Thoracic aorta (tissue), 2 donors: ENCODE results near the gene ZNF135. TPM values are rescaled to one million over a fixed set of nuclear protein-coding genes. Genes with fewer than 3 reads are reported as not detected.

ENCODE experiments used
- ATAC-seq: fragments of 150-250 bp; one replicate; pipeline ENCODE4 v1.8.0; 2017; ENCODE audit warnings: low read depth; ENCODE audit not compliant: insufficient number of reproducible peaks, low FRiP score
- DNase-seq: peaks from one replicate; pipeline ENCODE4 v3.0.0-alpha.2; 2020; ENCODE audit warnings: low spot score
- H3K27ac ChIP-seq, 2 donors: fragments of 200-600 bp; sonication (generic); 1 replicate in 1 of 2; 2 replicates in 1 of 2; pipeline ENCODE4 v1.5.1; 2016; ENCODE audit warnings: mild to moderate bottlenecking in 2 of 2, moderate library complexity in 2 of 2
- H3K27me3 ChIP-seq: fragments of 200-600 bp; sonication (generic); replicated peaks from 2 replicates; pipeline ENCODE4 v1.6.0; 2016; ENCODE audit warnings: mild to moderate bottlenecking; ENCODE audit not compliant: insufficient read depth
- H3K36me3 ChIP-seq: fragments of 200-600 bp; sonication (generic); one replicate; pipeline ENCODE4 v1.5.1; 2016
- H3K4me1 ChIP-seq, 2 donors: fragments of 200-600 bp; sonication (generic); 1 replicate in 1 of 2; 2 replicates in 1 of 2; pipeline versions ENCODE4 v1.5.1 to v1.6.0; 2016; ENCODE audit warnings: low read depth in 2 of 2, mild to moderate bottlenecking in 1 of 2; ENCODE audit not compliant: control insufficient read depth in 1 of 2
- H3K4me3 ChIP-seq: fragments of 200-600 bp; sonication (generic); 2 replicates; pipeline ENCODE4 v1.5.1; 2016; ENCODE audit warnings: mild to moderate bottlenecking
- H3K9me3 ChIP-seq: fragments of 200-600 bp; sonication (generic); 2 replicates; pipeline ENCODE4 v1.5.1; 2016
- CTCF ChIP-seq: fragments of 200-600 bp; sonication (generic); IDR thresholded peaks from one replicate; pipeline ENCODE4 v1.5.1; 2019; ENCODE audit warnings: antibody characterized with exemption
- total RNA-seq, 2 donors: library from RNA; depleted of rRNA; stranded (reverse); fragments of >200 nt; gene quantifications; one replicate each; pipeline versions ENCODE4 v1.1.0 to v1.2.3, GENCODE V29; 2016

Gene ZNF135
- total RNA-seq, 2 donors from 2014 or later = 7.6 to 9.5 TPM

GRCh38 chr19:58093071-58093470, 34.0 kb downstream of the ZNF135 start:
- Histone ChIP-seq H3K9me3 (peaks cover 10% of the 10 kb centered on the region), H3K27me3 (no peaks in the 10 kb centered on the region), H3K27ac (no peak overlapping the region), H3K36me3 (peaks cover 10% of the 10 kb centered on the region), H3K4me3 (no peak overlapping the region), H3K4me1 (peaks cover 7 to 8% of the 10 kb centered on the region in 2 donors)
- no peak for DNase-seq
- no peak for ATAC-seq
- no peak for TF ChIP-seq CTCF

- TF ChIP-seq CTCF = no peak
- Histone ChIP-seq H3K36me3 (peaks cover 3% of the 10 kb centered on the region), H3K9me3 (peaks cover 6% of the 10 kb centered on the region), H3K4me1 (peaks cover 7 to 12% of the 10 kb centered on the region in 2 donors), H3K27ac (no peak overlapping the region), H3K27me3 (no peaks in the 10 kb centered on the region), H3K4me3 (no peak overlapping the region)
- ATAC-seq (no peak), DNase-seq (no peak)
Observed at GRCh38 chr19:58095328-58095727, 36.2 kb downstream of the ZNF135 start.

DNA sequence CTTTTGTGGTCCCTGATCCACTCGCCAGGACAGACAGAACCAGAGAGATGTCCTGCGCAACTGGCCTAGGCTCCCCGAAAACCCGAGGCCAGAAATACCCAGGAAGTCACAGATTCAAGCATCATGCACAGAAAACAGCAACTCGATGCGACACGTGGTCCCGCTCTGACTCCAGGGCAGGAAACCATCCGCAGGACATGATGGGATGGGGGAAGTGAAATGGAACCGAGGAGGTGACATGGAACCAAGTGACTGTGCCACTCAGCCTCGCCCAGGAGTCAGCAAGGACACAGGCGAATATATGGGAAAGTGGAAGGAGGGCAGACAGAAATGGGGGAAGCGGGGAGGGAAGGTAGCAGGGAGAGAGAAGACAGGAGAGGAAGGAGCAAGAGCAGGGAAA, 37.8 kb downstream of the ZNF135 start:
- Histone ChIP-seq H3K9me3 (peaks cover 6% of the 10 kb centered on the region), H3K4me1 (peaks cover 7 to 12% of the 10 kb centered on the region in 2 donors), H3K36me3 (peaks cover 3% of the 10 kb centered on the region), H3K27ac (peak overlapping the region in 1 of 2 donors; percentile 92), H3K4me3 (peak overlapping the region; percentile 100), H3K27me3 (no peaks in the 10 kb centered on the region)
- ATAC-seq = no peak
- no peak for TF ChIP-seq CTCF
- DNase-seq = no peak

- TF ChIP-seq CTCF = no peak
- Histone ChIP-seq H3K27me3 (no peaks in the 10 kb centered on the region), H3K4me3 (peak overlapping the region; percentile 100), H3K27ac (peak overlapping the region in 1 of 2 donors; percentile 92), H3K4me1 (peaks cover 7 to 12% of the 10 kb centered on the region in 2 donors), H3K9me3 (peaks cover 6% of the 10 kb centered on the region), H3K36me3 (peaks cover 3% of the 10 kb centered on the region)
- ATAC-seq (no peak), DNase-seq (no peak)
Observed at GRCh38 chr19:58097349-58097748, 38.3 kb downstream of the ZNF135 start.

DNA sequence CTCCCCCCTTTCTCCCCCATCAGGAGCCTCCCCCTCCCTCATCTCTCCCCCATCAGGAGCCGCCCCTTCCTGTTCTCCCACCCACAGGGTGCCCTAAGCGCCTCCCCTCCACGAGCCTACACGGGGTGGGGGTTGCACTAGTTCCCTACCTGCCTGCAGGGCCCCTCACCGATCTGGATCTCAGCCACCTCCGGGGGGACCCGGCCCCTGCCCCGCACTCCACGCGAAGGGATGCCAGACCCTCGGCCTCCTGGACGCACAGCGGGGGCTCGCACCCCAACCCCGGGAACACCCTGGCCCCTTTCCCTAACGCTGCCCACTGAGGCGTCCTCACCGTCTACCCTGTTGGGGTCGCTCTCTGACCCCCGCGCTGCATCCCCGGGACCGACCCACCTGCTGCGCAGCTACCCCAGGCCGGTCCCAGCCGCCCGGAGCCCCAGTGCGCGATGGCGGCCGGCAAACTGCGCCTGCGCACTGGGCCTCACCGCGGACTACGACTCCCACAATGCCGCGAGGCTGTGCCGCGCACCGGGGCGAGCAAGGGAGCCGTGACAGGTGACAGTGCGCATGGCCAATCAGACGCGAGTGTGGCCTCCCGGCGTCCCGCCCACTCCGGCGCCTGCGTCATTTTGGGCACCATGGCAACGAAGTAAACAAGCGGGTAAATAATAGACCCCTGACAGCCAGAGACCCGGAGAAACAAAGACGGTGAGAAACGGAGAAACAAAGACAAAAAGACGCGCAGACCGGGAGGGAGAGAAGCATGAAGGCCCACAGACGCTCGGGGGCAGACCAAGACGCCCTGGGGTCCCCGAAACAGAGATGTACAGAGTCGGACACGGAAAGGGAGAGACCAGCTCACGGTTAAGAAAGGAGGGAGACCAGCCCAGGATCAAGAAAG, 38.9 kb downstream of the ZNF135 start, which contains the start of gene ZSCAN18:
Gene ZSCAN18, minus strand, starts transcription at position 451 of the 901 bp plus-strand sequence. CDS start 7,964 bp downstream, outside the sequence.
- no peaks in the 10 kb centered on the region for H3K27me3 ChIP-seq
- H3K4me3 ChIP-seq = peak within 1 kb of the TSS; percentile 100
- TF ChIP-seq CTCF = no peak
- H3K9me3 ChIP-seq = peaks cover 9% of the 10 kb centered on the region
- H3K27ac ChIP-seq = peak within 1 kb of the TSS; percentile 92 to 97
- peaks cover 2% of the 10 kb centered on the region for H3K36me3 ChIP-seq
- DNase-seq (peak; percentile 96), ATAC-seq (peak; percentile 92)
- peaks cover 7 to 12% of the 10 kb centered on the region in 2 donors for H3K4me1 ChIP-seq
